Stomach (tissue), 9 donors: ENCODE data around the gene PPP1R13L. TPM values are rescaled to one million over a fixed set of nuclear protein-coding genes. Genes with fewer than 3 reads are reported as not detected.

ENCODE experiments used
- DNase-seq, 2 donors: peaks; one replicate each; pipeline versions ENCODE4 v3.0.0 to v3.0.0-alpha.2; 2013 to 2019
- H3K27ac ChIP-seq, 5 donors: fragments of 200-600 bp in 4 of 5; sonication (generic) in 4 of 5; one replicate each; pipeline ENCODE4 v1.5.1; 2013 to 2019; ENCODE audit warnings: mild to moderate bottlenecking in 1 of 5, moderate library complexity in 1 of 5
- H3K27me3 ChIP-seq, 3 donors: fragments of 200-600 bp; sonication (generic); one replicate each; pipeline ENCODE4 v1.5.1; 2017 to 2019; ENCODE audit warnings: mixed run types in 1 of 3
- H3K36me3 ChIP-seq, 4 donors: fragments of 200-600 bp; sonication (generic); 1 replicate in 3 of 4; 2 replicates in 1 of 4; pipeline ENCODE4 v1.5.1; 2016 to 2019
- H3K4me1 ChIP-seq, 4 donors: fragments of 200-600 bp; sonication (generic); one replicate each; pipeline ENCODE4 v1.5.1; 2016 to 2019
- H3K4me3 ChIP-seq, 4 donors: fragments of 200-600 bp; sonication (generic) in 3 of 4; one replicate each; pipeline ENCODE4 v1.5.1; 2016 to 2019; ENCODE audit warnings: mild to moderate bottlenecking in 1 of 4
- H3K9me3 ChIP-seq, 4 donors: fragments of 200-600 bp; sonication (generic); one replicate each; pipeline ENCODE4 v1.5.1; 2016 to 2019
- EP300 ChIP-seq: sonication (generic); formaldehyde crosslinking; IDR thresholded peaks from one replicate; pipeline ENCODE4 v1.6.1; 2017; ENCODE audit warnings: antibody characterized with exemption
- POLR2A ChIP-seq, 4 donors: fragments of 450-650 bp; IDR thresholded peaks; one replicate each; pipeline ENCODE4 v1.6.1; 2016; ENCODE audit warnings: antibody characterized with exemption in 4 of 4, control low read depth in 2 of 4, mild to moderate bottlenecking in 1 of 4, moderate library complexity in 1 of 4
- POLR2AphosphoS5 ChIP-seq, 3 donors: sonication (generic); formaldehyde crosslinking; IDR thresholded peaks; one replicate each; pipeline ENCODE4 v1.6.1; 2016; ENCODE audit warnings: antibody characterized with exemption in 3 of 3
- WGBS, 5 donors: extraction: QIAGEN DNeasy Blood & Tissue Kit in 3 of 5; methylation state at CpG; one replicate each; pipeline versions ENCODE4 v1.1.5 to v1.1.7; 2013 to 2018; 5-methylcytosine and 5-hydroxymethylcytosine counted together
- intact Hi-C: fragments of 100-400 bp; cut with DNase I; formaldehyde crosslinking; loops from one replicate; pipeline ENCODE4 v1.15.1; 2023; ENCODE audit warnings: low total_unique reads
- polyA plus RNA-seq, 3 donors: library from polyadenylated mRNA; stranded (reverse); fragments of 200-250 nt; gene quantifications; one replicate each; pipeline ENCODE4 v1.2.3, GENCODE V29; 2013
- total RNA-seq, 5 donors: library from RNA; depleted of rRNA; stranded (reverse); fragments of >200 nt; gene quantifications; one replicate each; pipeline versions ENCODE4 v1.1.0 to v1.2.3, GENCODE V29; 2014 to 2016
- TF ChIP-seq, protein P1 (sequence below), 7 experiments: fragments of 450-650 bp in 4 of 7; fragments of 200-600 bp in 3 of 7; sonication (generic) in 3 of 7; IDR thresholded peaks; one replicate each; pipeline ENCODE4 v1.5.1; 2016 to 2019; ENCODE audit warnings: antibody characterized with exemption in 7 of 7, control low read depth in 2 of 7, mild to moderate bottlenecking in 1 of 7
- donor health status: healthy with polysubstance abuse.
- donor health status: Bipolar disorder and iron deficiency.
- donor health status: healthy.

PPP1R13L gene
- total and polyA plus RNA-seq, 8 donors, result 2.4 to 120 (median 19.9) TPM

DNA sequence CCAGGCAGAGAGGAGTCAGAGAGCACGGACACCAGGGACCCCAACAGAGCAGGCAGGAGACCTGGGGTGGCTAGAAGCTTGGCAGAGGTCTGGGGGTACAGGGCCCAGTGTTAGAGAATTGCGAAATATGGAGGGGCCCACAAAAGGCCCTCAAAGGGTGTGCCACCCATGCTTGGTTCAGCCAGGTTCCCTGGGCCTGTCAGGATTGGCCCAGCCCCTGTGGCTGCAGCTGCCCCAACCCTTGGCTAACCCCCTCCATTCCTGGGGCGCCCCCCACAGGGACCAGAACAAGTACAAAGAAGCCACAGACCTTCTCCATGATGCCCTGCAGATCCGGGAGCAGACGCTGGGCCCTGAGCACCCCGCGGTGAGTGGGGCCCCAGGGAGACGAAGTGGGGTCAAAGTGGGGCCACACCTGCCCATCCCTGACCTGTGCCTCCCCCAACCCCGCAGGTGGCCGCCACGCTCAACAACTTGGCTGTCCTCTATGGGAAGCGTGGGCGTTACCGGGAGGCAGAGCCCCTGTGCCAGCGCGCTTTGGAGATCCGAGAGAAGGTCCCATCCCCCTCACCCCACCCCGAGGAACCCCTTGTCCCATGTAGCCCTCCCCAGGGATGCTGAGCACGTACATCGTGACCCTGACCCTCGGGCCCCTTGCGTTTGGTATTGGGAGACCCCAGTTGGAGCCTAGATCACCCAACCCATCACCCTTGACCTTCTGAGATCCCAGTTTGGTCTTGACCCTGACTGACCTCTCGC is 56.3 kb downstream of the PPP1R13L start:
- intact Hi-C loops, result no loop called here
- TF ChIP-seq, protein P1, sequence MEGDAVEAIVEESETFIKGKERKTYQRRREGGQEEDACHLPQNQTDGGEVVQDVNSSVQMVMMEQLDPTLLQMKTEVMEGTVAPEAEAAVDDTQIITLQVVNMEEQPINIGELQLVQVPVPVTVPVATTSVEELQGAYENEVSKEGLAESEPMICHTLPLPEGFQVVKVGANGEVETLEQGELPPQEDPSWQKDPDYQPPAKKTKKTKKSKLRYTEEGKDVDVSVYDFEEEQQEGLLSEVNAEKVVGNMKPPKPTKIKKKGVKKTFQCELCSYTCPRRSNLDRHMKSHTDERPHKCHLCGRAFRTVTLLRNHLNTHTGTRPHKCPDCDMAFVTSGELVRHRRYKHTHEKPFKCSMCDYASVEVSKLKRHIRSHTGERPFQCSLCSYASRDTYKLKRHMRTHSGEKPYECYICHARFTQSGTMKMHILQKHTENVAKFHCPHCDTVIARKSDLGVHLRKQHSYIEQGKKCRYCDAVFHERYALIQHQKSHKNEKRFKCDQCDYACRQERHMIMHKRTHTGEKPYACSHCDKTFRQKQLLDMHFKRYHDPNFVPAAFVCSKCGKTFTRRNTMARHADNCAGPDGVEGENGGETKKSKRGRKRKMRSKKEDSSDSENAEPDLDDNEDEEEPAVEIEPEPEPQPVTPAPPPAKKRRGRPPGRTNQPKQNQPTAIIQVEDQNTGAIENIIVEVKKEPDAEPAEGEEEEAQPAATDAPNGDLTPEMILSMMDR (IDR thresholded peaks at IDR 0.05), result no peak
- TF ChIP-seq POLR2A (IDR thresholded peaks at IDR 0.05) (no peak), EP300 (no peak), POLR2AphosphoS5 (IDR thresholded peaks at IDR 0.05) (no peak)
- H3K9me3 ChIP-seq, result no peaks in the 10 kb centered on the region

DNA sequence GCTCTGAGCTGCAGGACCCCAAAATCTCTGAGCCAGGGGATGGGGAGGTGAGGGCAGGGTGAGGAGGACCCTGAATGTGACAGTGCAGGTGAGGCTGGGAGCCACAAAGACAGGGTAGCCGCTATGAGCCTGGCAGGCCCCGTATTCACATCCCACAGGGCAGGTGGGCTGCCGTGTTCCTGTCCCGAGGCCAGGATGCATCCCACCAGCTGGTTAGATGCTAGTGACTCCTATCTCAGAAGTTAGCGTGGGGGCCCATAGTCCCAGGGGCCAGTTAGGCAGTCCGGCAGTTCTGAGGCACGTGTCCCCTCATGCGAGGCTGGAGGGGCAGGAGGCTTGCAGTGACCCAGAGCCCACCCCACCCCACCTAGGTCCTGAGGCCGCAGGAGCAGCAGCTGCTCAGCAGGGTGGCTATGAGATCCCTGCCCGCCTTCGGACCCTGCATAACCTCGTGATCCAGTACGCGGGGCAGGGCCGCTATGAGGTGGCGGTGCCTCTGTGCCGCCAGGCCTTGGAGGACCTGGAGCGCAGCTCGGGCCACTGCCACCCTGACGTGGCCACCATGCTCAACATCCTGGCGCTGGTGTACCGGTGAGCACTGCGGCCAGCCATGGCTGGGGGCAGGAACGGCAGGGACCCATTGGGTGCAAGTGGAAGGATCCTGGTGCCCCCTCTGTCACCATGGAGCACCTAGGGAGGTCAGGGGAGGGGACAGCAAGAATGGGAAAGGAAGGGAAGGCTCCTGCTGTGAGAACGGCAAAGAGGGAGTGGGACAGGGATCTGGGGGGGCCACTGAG is 57.1 kb downstream of the PPP1R13L start:
- peaks cover 0 to 6% (median 2%) of the 10 kb centered on the region in 4 donors for H3K4me1 ChIP-seq
- DNase-seq, result peak in 1 of 2 donors; percentile 5
- WGBS, 5 donors, result 69 to 75% (median 73%) methylated on average over 12 to 25 of the region's 25 CpGs
- TF ChIP-seq EP300, result no peak
- TF ChIP-seq POLR2A (IDR thresholded peaks at IDR 0.05), result no peak
- TF ChIP-seq POLR2AphosphoS5 (IDR thresholded peaks at IDR 0.05), result no peak
- H3K36me3 ChIP-seq, result peaks cover 12 to 29% (median 27%) of the 10 kb centered on the region in 4 donors
- no peaks in the 10 kb centered on the region for H3K9me3 ChIP-seq
- H3K27me3 ChIP-seq, result peaks cover 0 to 47% (median 29%) of the 10 kb centered on the region in 3 donors
- H3K4me3 ChIP-seq, result no peak overlapping the region
- H3K27ac ChIP-seq, result no peak overlapping the region
- intact Hi-C loops, result no loop called here

More for the DNA sequence above, 56.3 kb downstream of the PPP1R13L start:
- Histone ChIP-seq H3K4me1 (peaks cover 0 to 6% (median 2%) of the 10 kb centered on the region in 4 donors), H3K36me3 (peaks cover 12 to 36% (median 34%) of the 10 kb centered on the region in 4 donors), H3K4me3 (no peak overlapping the region), H3K27me3 (peaks cover 0 to 44% (median 29%) of the 10 kb centered on the region in 3 donors), H3K27ac (no peak overlapping the region)
- WGBS, 5 donors, result 73 to 77% (median 76%) methylated on average over 16 to 23 of the region's 23 CpGs
- no peak for DNase-seq

DNA sequence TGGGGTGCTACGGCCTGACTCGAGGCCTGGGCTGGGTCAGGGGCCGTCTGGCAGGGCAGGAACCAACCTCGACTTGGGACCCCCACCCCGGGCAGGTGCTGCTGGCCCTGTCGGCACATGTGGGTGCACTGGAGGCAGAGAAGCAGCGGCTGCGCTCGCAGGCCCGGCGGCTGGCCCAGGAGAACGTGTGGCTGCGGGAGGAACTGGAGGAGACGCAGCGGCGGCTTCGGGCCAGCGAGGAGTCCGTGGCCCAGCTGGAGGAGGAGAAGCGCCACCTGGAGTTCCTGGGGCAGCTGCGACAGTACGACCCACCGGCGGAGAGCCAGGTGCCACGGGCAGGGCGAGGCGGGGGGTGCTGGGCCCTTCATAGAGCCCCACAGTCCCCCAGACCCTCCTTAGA is 58.4 kb downstream of the PPP1R13L start:
- H3K36me3 ChIP-seq, result peaks cover 0 to 15% (median 14%) of the 10 kb centered on the region in 4 donors
- peak; percentile 43 to 48 for DNase-seq
- H3K27me3 ChIP-seq, result peaks cover 0 to 60% (median 29%) of the 10 kb centered on the region in 3 donors
- TF ChIP-seq POLR2AphosphoS5 (IDR thresholded peaks at IDR 0.05) (no peak), EP300 (no peak), POLR2A (IDR thresholded peaks at IDR 0.05) (no peak)
- TF ChIP-seq, protein P1 (IDR thresholded peaks at IDR 0.05), result no peak
- 21 to 41% (median 30%) methylated on average over 9 to 27 of the region's 27 CpGs for WGBS, 5 donors
- H3K4me3 ChIP-seq, result no peak overlapping the region
- H3K4me1 ChIP-seq, result peaks cover 0 to 6% (median 2%) of the 10 kb centered on the region in 4 donors
- H3K27ac ChIP-seq, result no peak overlapping the region
- no peaks in the 10 kb centered on the region for H3K9me3 ChIP-seq
- intact Hi-C loops, result no loop called here

DNA sequence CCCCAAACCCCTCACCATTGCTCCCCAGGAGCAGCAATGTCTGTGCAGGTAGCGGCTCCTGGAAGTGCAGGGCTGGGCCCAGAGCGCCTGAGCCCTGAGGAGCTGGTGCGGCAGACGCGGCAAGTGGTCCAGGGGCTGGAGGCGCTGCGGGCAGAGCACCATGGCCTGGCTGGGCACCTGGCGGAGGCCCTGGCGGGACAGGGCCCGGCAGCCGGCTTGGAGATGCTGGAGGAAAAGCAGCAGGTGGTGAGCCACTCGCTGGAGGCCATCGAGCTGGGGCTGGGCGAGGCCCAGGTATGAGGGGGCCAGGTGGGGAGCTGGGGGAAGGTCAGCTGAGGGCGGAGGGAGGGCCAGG is 59.4 kb downstream of the PPP1R13L start:
- H3K27me3 ChIP-seq, result peaks cover 0 to 70% (median 36%) of the 10 kb centered on the region in 3 donors

More for the DNA sequence above, 59.4 kb downstream of the PPP1R13L start:
- Histone ChIP-seq H3K36me3 (peaks cover 0 to 6% (median 5%) of the 10 kb centered on the region in 4 donors), H3K4me1 (peaks cover 6 to 14% (median 10%) of the 10 kb centered on the region in 4 donors), H3K27ac (no peak overlapping the region), H3K9me3 (no peaks in the 10 kb centered on the region), H3K4me3 (no peak overlapping the region)
- DNase-seq, result peak in 1 of 2 donors; percentile 10
- intact Hi-C loops, result no loop called here
- WGBS, 5 donors, result 73 to 80% (median 78%) methylated on average over 10 to 15 of the region's 15 CpGs
- TF ChIP-seq POLR2AphosphoS5 (IDR thresholded peaks at IDR 0.05), result no peak
- TF ChIP-seq EP300, result no peak
- no peak for TF ChIP-seq POLR2A (IDR thresholded peaks at IDR 0.05)
- TF ChIP-seq, protein P1 (IDR thresholded peaks at IDR 0.05), result no peak
